GM18907 (cell line): ENCODE results near the gene CACTIN.

Source experiments
- ATAC-seq: cut with Tn5 transposase; IDR thresholded peaks from one replicate; pipeline ENCODE4 v1.9.1; 2021; ENCODE audit warnings: mild to moderate bottlenecking, moderate library complexity; ENCODE audit not compliant: unreplicated experiment

Gene CACTIN

GRCh38 chr19:3646336-3647092 is 19.9 kb upstream of the CACTIN start:
- no peak for ATAC-seq

GRCh38 chr19:3645726-3646125 is 19.1 kb upstream of the CACTIN start:
- no peak for ATAC-seq

GRCh38 chr19:3645067-3645396 is 18.4 kb upstream of the CACTIN start:
- no peak for ATAC-seq

GRCh38 chr19:3644351-3645066 is 17.9 kb upstream of the CACTIN start:
- no peak for ATAC-seq

GRCh38 chr19:3643674-3644313 is 17.2 kb upstream of the CACTIN start:
- ATAC-seq, result no peak

GRCh38 chr19:3642987-3643673 is 16.5 kb upstream of the CACTIN start:
- no peak for ATAC-seq

GRCh38 chr19:3642296-3642695 is 15.7 kb upstream of the CACTIN start:
- no peak for ATAC-seq

- no peak for ATAC-seq
These were observed 15.1 kb upstream of the CACTIN start for GRCh38 chr19:3641515-3642269.

GRCh38 chr19:3639479-3639878 is 12.9 kb upstream of the CACTIN start:
- ATAC-seq, result no peak

- ATAC-seq, result no peak
These were observed 11.9 kb upstream of the CACTIN start for GRCh38 chr19:3638208-3639193.

- ATAC-seq, result no peak
These were observed 11.0 kb upstream of the CACTIN start for GRCh38 chr19:3637621-3638020.

GRCh38 chr19:3636962-3637361 is 10.4 kb upstream of the CACTIN start:
- no peak for ATAC-seq

GRCh38 chr19:3636506-3636905 is 9.9 kb upstream of the CACTIN start:
- no peak for ATAC-seq

GRCh38 chr19:3634496-3635045 is 8.0 kb upstream of the CACTIN start:
- ATAC-seq, result no peak

GRCh38 chr19:3633559-3633988 is 7.0 kb upstream of the CACTIN start:
- no peak for ATAC-seq

GRCh38 chr19:3632739-3633558 is 6.4 kb upstream of the CACTIN start:
- no peak for ATAC-seq

- ATAC-seq, result no peak
These were observed 5.5 kb upstream of the CACTIN start for GRCh38 chr19:3632098-3632497.

GRCh38 chr19:3631053-3631861 is 4.7 kb upstream of the CACTIN start:
- no peak for ATAC-seq
